T47D (cell line): ENCODE data around the gene CNOT2.
"Not testable (repeated sequence)": the region's sequence is repeated elsewhere in the genome, so short reads cannot be mapped to it uniquely, and the experiment has no call there.

Experiments
- DNase-seq, 2 experiments: peaks; one replicate each; pipeline versions ENCODE4 v3.0.0 to v3.0.0-alpha.2; 2011 to 2012; ENCODE audit warnings: low read depth in 1 of 2, low spot score in 1 of 2
- JUND ChIP-seq: IDR thresholded peaks from 2 replicates; pipeline ENCODE4 v1.6.1; 2012; ENCODE audit warnings: low read depth
- in situ Hi-C: cut with HindIII; loops from 2 replicates; pipeline ENCODE4 v1.10.0; 2016; ENCODE audit warnings: low sequenced_read_pairs, low pct_unique_long_range_greater_than_20kb

Gene CNOT2

DNA sequence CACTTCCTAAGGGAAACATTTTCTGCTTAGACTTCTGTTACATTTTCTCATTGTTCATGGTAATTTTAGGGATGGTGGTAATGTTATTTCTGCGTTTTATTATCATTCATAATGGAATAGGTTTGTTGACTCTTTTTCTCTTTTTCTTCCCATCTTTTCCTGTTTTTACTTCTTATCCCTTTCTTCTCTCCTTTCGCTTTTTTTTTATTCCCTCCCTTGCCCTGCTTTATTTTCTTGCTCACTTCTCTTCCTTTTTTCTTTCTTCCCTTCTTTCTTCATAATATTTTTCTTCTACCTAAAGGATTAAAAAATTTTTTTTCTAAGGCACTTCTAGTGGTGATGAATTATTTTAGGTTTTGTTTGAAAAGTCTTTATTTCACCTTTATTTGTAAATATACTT is 45.6 kb downstream of the CNOT2 start:
- in situ Hi-C loops, result no loop called here
- DNase-seq, result no peak
- TF ChIP-seq JUND, result no peak

GRCh38 chr12:70290116-70290515 is 46.9 kb downstream of the CNOT2 start:
- DNase-seq, result no peak
- in situ Hi-C loops, result no loop called here
- TF ChIP-seq JUND, result no peak

GRCh38 chr12:70292017-70292776 is 49.0 kb downstream of the CNOT2 start:
- in situ Hi-C loops, result no loop called here
- TF ChIP-seq JUND, result no peak
- DNase-seq, result no peak

- in situ Hi-C loops, DNase-seq: not testable (repeated sequence)
These were observed 61.7 kb downstream of the CNOT2 start for GRCh38 chr12:70304684-70305555.

DNA sequence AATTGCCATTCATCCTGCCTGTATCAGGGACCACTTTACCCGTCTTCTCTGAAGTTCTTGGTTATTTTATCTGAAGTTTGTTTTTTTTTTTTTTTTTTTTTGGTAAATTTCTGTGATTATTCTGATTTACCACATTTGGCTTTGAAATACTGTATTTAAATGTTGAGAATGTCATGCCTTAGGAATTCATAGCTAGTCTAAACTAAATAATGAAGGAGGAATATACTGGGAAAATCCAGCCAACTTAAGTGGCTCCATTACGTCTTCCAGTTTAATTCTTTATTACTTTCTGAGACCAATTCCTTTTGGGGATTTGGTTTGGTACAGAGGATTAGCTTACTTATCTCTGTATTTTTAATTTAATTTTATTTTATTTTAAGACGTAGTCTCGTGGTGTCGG is 62.6 kb downstream of the CNOT2 start:
- no peak for DNase-seq
- in situ Hi-C loops, result no loop called here
- TF ChIP-seq JUND, result no peak

DNA sequence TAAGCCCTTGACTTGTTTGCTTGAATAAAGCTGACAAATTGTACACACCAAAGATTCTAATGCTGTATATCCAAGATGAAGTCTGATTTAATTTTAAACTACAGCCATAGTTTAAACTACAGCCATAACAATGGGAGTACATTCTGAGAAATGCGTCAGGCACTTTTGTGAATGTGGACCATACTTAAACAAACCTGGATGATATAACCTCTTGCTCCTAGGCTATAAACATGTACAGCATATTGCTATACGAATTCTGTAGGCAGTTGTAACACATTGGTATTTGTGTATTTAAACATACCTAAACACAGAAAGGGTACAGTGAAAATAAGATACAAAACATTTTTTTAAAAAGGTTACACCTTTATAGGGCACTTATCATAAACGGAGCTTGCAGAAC is 63.4 kb downstream of the CNOT2 start:
- TF ChIP-seq JUND, result no peak
- DNase-seq, result no peak
- in situ Hi-C loops, result no loop called here

GRCh38 chr12:70307868-70308267 is 64.6 kb downstream of the CNOT2 start:
- in situ Hi-C loops, result no loop called here
- no peak for DNase-seq
- no peak for TF ChIP-seq JUND

- TF ChIP-seq JUND, result no peak
- in situ Hi-C loops, result no loop called here
These were observed 66.1 kb downstream of the CNOT2 start for GRCh38 chr12:70309348-70309747.

DNA sequence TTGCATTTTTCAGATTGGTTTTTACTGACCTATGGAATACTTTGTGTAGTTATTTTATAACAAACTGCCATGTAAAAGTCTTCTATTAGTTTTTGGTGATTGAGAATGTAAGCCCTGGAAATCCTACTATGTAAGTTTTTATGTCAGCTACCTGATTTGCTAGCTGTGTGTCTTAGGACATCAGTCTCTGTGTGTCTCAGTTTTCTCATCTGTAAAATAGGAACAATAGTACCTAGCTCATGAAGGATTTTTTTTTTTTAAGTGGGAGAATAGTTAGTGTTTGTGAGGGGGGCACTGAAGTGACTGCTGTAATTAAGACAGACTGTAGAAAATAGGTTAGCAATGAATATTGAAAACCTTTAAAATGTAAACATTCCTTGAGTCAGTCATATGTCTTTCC is 70.9 kb downstream of the CNOT2 start:
- in situ Hi-C loops, result no loop called here
- no peak for TF ChIP-seq JUND
- no peak for DNase-seq

More at GRCh38 chr12:70309348-70309747, 66.1 kb downstream of the CNOT2 start:
- DNase-seq, result no peak

DNA sequence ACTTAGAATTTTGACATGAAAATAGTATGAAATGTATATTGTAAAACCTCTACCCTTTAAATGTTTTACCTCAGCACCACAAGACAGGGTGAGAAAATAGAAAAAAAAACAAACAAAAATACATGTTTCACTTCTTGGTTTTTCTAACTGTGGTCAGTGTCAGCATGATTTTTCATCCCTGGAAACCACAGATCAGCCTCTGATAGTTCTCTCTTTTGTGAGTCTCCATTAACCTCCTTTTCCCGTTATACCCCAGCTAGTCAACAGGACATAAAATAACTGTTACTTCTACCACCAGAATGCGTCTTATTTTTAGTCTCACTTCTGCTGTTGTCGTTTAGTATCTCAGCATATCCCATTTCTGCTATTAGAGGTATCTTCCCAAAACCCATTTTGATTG is 74.5 kb downstream of the CNOT2 start:
- in situ Hi-C loops, result no loop called here
- DNase-seq, result no peak
- TF ChIP-seq JUND, result no peak

GRCh38 chr12:70319605-70320004 is 76.4 kb downstream of the CNOT2 start:
- TF ChIP-seq JUND, result no peak
- no peak for DNase-seq
- in situ Hi-C loops, result no loop called here

DNA sequence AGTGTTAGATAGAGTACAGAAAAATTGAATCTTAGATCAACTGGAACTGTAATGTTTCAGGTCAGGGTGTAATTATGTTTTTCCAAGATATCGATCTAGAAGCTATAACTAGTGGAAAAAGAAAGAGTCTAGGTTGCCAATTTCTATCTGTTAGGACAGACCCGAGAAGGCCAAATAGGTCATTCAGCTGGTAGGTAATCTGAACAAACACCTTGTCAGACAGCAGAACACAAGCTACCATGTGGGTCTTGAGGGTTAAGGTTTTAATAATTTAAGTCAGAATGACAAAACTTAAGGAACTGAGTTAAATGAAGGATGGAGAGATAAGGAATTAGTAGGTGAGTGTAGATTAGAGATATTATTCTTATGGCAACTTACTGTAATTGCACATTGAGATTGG is 78.0 kb downstream of the CNOT2 start:
- no peak for TF ChIP-seq JUND
- in situ Hi-C loops, result no loop called here
- no peak for DNase-seq

GRCh38 chr12:70327541-70327940 is 84.3 kb downstream of the CNOT2 start:
- TF ChIP-seq JUND, result no peak
- in situ Hi-C loops, result no loop called here
- no peak for DNase-seq
